SU-DHL-6 (cell line): ENCODE measurements around the gene ADH6.

Source experiments
- H2AFZ ChIP-seq: fragments of 200-600 bp; sonication (generic); 2 replicates; pipeline ENCODE4 v1.6.1; 2014; ENCODE audit warnings: low read depth, mild to moderate bottlenecking, moderate library complexity, mixed read lengths, antibody characterized with exemption, low read length; ENCODE audit not compliant: severe bottlenecking
- H3F3A ChIP-seq: fragments of 200-600 bp; shearing (Covaris generic); 2 replicates; pipeline ENCODE4 v1.6.0; 2016; ENCODE audit warnings: antibody characterized with exemption, mild to moderate bottlenecking; ENCODE audit not compliant: insufficient read depth
- H3K27ac ChIP-seq: fragments of 200-600 bp; sonication (generic); 2 replicates; pipeline ENCODE4 v1.5.1; 2016; ENCODE audit warnings: low read depth, mild to moderate bottlenecking, low read length, moderate library complexity, mixed read lengths
- H3K27me3 ChIP-seq: fragments of 200-600 bp; sonication (generic), shearing (Covaris generic); 2 replicates; pipeline ENCODE4 v1.6.0; 2014; ENCODE audit warnings: mild to moderate bottlenecking, low read length
- H3K36me3 ChIP-seq: fragments of 200-600 bp; sonication (generic); 2 replicates; pipeline ENCODE4 v1.6.1; 2014; ENCODE audit warnings: mild to moderate bottlenecking, low read length, mixed read lengths
- H3K4me2 ChIP-seq: fragments of 300-600, 200-600 bp; shearing (Covaris generic), sonication (generic); 2 replicates; pipeline ENCODE4 v1.6.0; 2014; ENCODE audit warnings: low read length, low read depth, mild to moderate bottlenecking; ENCODE audit not compliant: poor library complexity, severe bottlenecking
- H3K4me3 ChIP-seq: fragments of 200-600 bp; sonication (generic); 2 replicates; pipeline ENCODE4 v1.5.1; 2014; ENCODE audit warnings: antibody characterized with exemption, low read length, mild to moderate bottlenecking, mixed read lengths; ENCODE audit not compliant: insufficient read depth, poor library complexity, severe bottlenecking
- H3K79me2 ChIP-seq: fragments of 200-600 bp; sonication (generic); 2 replicates; pipeline ENCODE4 v1.6.1; 2014; ENCODE audit warnings: mild to moderate bottlenecking, low read length, moderate library complexity; ENCODE audit not compliant: insufficient read depth
- H3K9ac ChIP-seq: fragments of 200-600 bp; sonication (generic); 2 replicates; pipeline ENCODE4 v1.7.0; 2014; ENCODE audit warnings: mild to moderate bottlenecking, low read length
- H3K9me2 ChIP-seq: fragments of 200-600 bp; sonication (generic); replicated peaks from 2 replicates; pipeline ENCODE4 v1.6.1; 2014; ENCODE audit warnings: low read length; ENCODE audit not compliant: insufficient read depth
- H3K9me3 ChIP-seq: fragments of 200-600 bp; sonication (generic); 2 replicates; pipeline ENCODE4 v1.6.1; 2014; ENCODE audit warnings: low read length, mixed read lengths; ENCODE audit not compliant: insufficient read depth
- H4K20me1 ChIP-seq: fragments of 200-600 bp; sonication (generic); 2 replicates; pipeline ENCODE4 v1.6.1; 2014; ENCODE audit warnings: low read depth, mild to moderate bottlenecking, antibody characterized with exemption, low read length, moderate library complexity, mixed read lengths
- CTCF ChIP-seq: fragments of 200-600 bp; sonication (generic); IDR thresholded peaks from one replicate; pipeline ENCODE4 v1.5.1; 2017; ENCODE audit warnings: antibody characterized with exemption, mild to moderate bottlenecking, low read length, moderate library complexity; ENCODE audit not compliant: insufficient read depth, poor library complexity, severe bottlenecking
- EZH2phosphoT487 ChIP-seq: fragments of 200-600 bp; sonication (generic), shearing (Covaris generic); conservative IDR thresholded peaks from 2 replicates; pipeline ENCODE4 v1.6.1; 2018; ENCODE audit warnings: mild to moderate bottlenecking, antibody characterized with exemption, low read length, moderate library complexity, mixed read lengths

The ADH6 gene

GRCh38 chr4:99185581-99185980, 33.5 kb downstream of the ADH6 start:
- no peak overlapping the region for H3K9ac ChIP-seq
- no peak overlapping the region for H3K4me3 ChIP-seq
- no peaks in the 10 kb centered on the region for H3K9me2 ChIP-seq
- H3K27me3 ChIP-seq = no peaks in the 10 kb centered on the region
- no peaks in the 10 kb centered on the region for H3F3A ChIP-seq
- no peak for TF ChIP-seq CTCF
- no peak for TF ChIP-seq EZH2phosphoT487
- H3K79me2 ChIP-seq = no peaks in the 10 kb centered on the region
- H2AFZ ChIP-seq = no peak overlapping the region
- H3K36me3 ChIP-seq = no peaks in the 10 kb centered on the region
- no peak overlapping the region for H3K27ac ChIP-seq
- no peaks in the 10 kb centered on the region for H3K9me3 ChIP-seq
- H4K20me1 ChIP-seq = no peaks in the 10 kb centered on the region
- H3K4me2 ChIP-seq = no peak overlapping the region

- Histone ChIP-seq H3K9me3 (no peaks in the 10 kb centered on the region), H3K27me3 (no peaks in the 10 kb centered on the region), H3K36me3 (no peaks in the 10 kb centered on the region), H3K79me2 (no peaks in the 10 kb centered on the region), H3K4me2 (no peak overlapping the region), H2AFZ (no peak overlapping the region), H3F3A (no peaks in the 10 kb centered on the region), H3K9me2 (no peaks in the 10 kb centered on the region), H3K9ac (no peak overlapping the region), H3K4me3 (no peak overlapping the region), H4K20me1 (no peaks in the 10 kb centered on the region), H3K27ac (no peak overlapping the region)
- TF ChIP-seq EZH2phosphoT487 (no peak), CTCF (no peak)
Measured at GRCh38 chr4:99180382-99181070, 38.5 kb downstream of the ADH6 start.

- Histone ChIP-seq H2AFZ (no peak overlapping the region), H3K79me2 (no peaks in the 10 kb centered on the region), H4K20me1 (no peaks in the 10 kb centered on the region), H3K9me3 (no peaks in the 10 kb centered on the region), H3K9me2 (no peaks in the 10 kb centered on the region), H3K27me3 (no peaks in the 10 kb centered on the region), H3K36me3 (no peaks in the 10 kb centered on the region), H3F3A (no peaks in the 10 kb centered on the region), H3K27ac (no peak overlapping the region), H3K4me3 (no peak overlapping the region), H3K4me2 (no peak overlapping the region), H3K9ac (no peak overlapping the region)
- TF ChIP-seq EZH2phosphoT487 (no peak), CTCF (no peak)
Measured at GRCh38 chr4:99179626-99180025, 39.4 kb downstream of the ADH6 start.
